Measurements from ENCODE around the gene HOXA3. TPM values are rescaled to one million over a fixed set of nuclear protein-coding genes. Genes with fewer than 3 reads are reported as not detected.

Gene HOXA3
- total and polyA plus RNA-seq, 2 of the 8 experiments (the other 6 are each of a cell fraction or from before 2014, with no cell fraction given): not detected

GRCh38 chr7:27167916-27168264 is 15.5 kb upstream of the HOXA3 start:
- ChIA-PET CTCF (ENCODE audit: partially characterized antibody) (interaction anchor here (0.7 to 5.2 kb wide), 9 partner anchors 8 to 486 kb away, joined by 3 to 29 read pairs (median 3); partner anchors contain the start of genes HOXA3 and HOXA5), POLR2A (ENCODE audit: partially characterized antibody) (no interaction called here)
- TF ChIP-seq CBX8 (IDR thresholded peaks at IDR 0.05; ENCODE audit: borderline replicate concordance, low read depth, low read length) (peak; percentile 62; the same call in 1 of the 2 replicates), GABPA (IDR thresholded peaks at IDR 0.05; ENCODE audit: borderline replicate concordance, insufficient read depth, low read length) (no peak)
- H3K23me2 ChIP-seq (ENCODE audit: low read depth, low read length): no peaks in the 10 kb centered on the region
- H3K27ac ChIP-seq (ENCODE audit: low read depth, low read length): no peak overlapping the region
- no peak overlapping the region for H3K4me3 ChIP-seq (ENCODE audit: extremely low read depth in 1 of 4, insufficient read depth in 2 of 4, low read depth in 3 of 4, low read length in 4 of 4)
- no peak for FAIRE-seq
- H3K36me3 ChIP-seq (ENCODE audit: control insufficient read depth in 2 of 4, insufficient read depth in 4 of 4, low read length in 3 of 4): peaks cover 0 to 17% (median 0%) of the 10 kb centered on the region in 4 experiments; a peak in 1 of 8 replicates
- H2BK20ac ChIP-seq (ENCODE audit: low read length): no peak overlapping the region
- H4K91ac ChIP-seq (replicated peaks; ENCODE audit: insufficient read length, low read length): no peak overlapping the region
- no peak overlapping the region for H3K4ac ChIP-seq (replicated peaks; ENCODE audit: insufficient read length, low read depth, low read length)
- peaks cover 95 to 100% (median 100%) of the 10 kb centered on the region in 4 experiments for H3K27me3 ChIP-seq (replicated peaks in 1 of 4; ENCODE audit: control insufficient read depth in 3 of 4, extremely low read depth in 1 of 4, insufficient read depth in 3 of 4, low read length in 3 of 4)
- H2BK15ac ChIP-seq (ENCODE audit: low read length): no peak overlapping the region
- H3K14ac ChIP-seq (ENCODE audit: insufficient read length): no peak overlapping the region
- no peak overlapping the region for H3K9ac ChIP-seq (replicated peaks in 1 of 4; ENCODE audit: extremely low read depth in 1 of 4, low read depth in 3 of 4, low read length in 3 of 4)
- H2BK12ac ChIP-seq (ENCODE audit: low read depth, low read length): 0 out of 2 replicates have a peak overlapping the region, but pooled peaks have one; percentile 71
- H3K18ac ChIP-seq (ENCODE audit: extremely low read depth, low read length): no peak overlapping the region
- H3K9me3 ChIP-seq (ENCODE audit: insufficient read depth in 2 of 2, low read depth in 1 of 2, low read length in 1 of 2): peaks cover 0 to 6% of the 10 kb centered on the region in 2 experiments; a peak in 1 of 4 replicates
- no peaks in the 10 kb centered on the region for H3K79me2 ChIP-seq (ENCODE audit: control insufficient read depth in 1 of 2, insufficient read depth in 2 of 2, low read length in 2 of 2)
- no peak for DNase-seq (ENCODE audit: low read depth in 1 of 2, low spot score in 2 of 2)
- H3K4me1 ChIP-seq (replicated peaks in 1 of 4; ENCODE audit: control insufficient read depth in 3 of 4, insufficient read depth in 4 of 4, low read length in 3 of 4): peaks cover 0 to 3% (median under 1%) of the 10 kb centered on the region in 4 experiments; a peak in 4 of 7 replicates
- 32% methylated on average over 4 of the region's 4 CpGs; no CpG with 5 or more reads in 1 of the 2 experiments for WGBS, 2 experiments (ENCODE audit: extremely low coverage in 1 of 2, insufficient coverage in 1 of 2, insufficient read length in 1 of 2, insufficient replicate concordance in 2 of 2, low coverage in 1 of 2, low lambda C conversion rate in 2 of 2, missing lambda C conversion rate in 1 of 2)
- H4K5ac ChIP-seq (ENCODE audit: insufficient read length, low read depth, low read length): no peak overlapping the region
- H2AFZ ChIP-seq (ENCODE audit: low read length): no peak overlapping the region
- no peak overlapping the region for H2BK120ac ChIP-seq (replicated peaks; ENCODE audit: low read depth, low read length)
- H3K79me1 ChIP-seq (ENCODE audit: low read depth, low read length): no peaks in the 10 kb centered on the region
- no peak overlapping the region for H3K23ac ChIP-seq (ENCODE audit: insufficient read length)
- H3K56ac ChIP-seq (replicated peaks; ENCODE audit: insufficient read length, low read depth, low read length): no peak overlapping the region
- no peak overlapping the region for H4K8ac ChIP-seq (ENCODE audit: extremely low read depth, insufficient read depth, low read length)
- H2BK5ac ChIP-seq (ENCODE audit: low read depth, low read length): no peak overlapping the region
- peaks cover 27 to 43% of the 10 kb centered on the region in 2 experiments for H4K20me1 ChIP-seq (replicated peaks in 1 of 2; ENCODE audit: control insufficient read depth in 1 of 2, insufficient read depth in 2 of 2, low read length in 2 of 2)
- no peak overlapping the region for H3K4me2 ChIP-seq (ENCODE audit: insufficient read depth in 1 of 2, low read depth in 2 of 2, low read length in 2 of 2)
- H2AK5ac ChIP-seq (ENCODE audit: low read depth, low read length): no peak overlapping the region
